ENCODE measurements around the gene DAP.

DAP gene

GRCh38 chr5:10727861-10728260 is 33.2 kb downstream of the DAP start:
- Histone ChIP-seq H3K4me1 (peaks cover 0 to 38% (median 23%) of the 10 kb centered on the region in 4 donors), H3K4me3 (no peak overlapping the region), H3K27ac (no peak overlapping the region), H3K27me3 (no peaks in the 10 kb centered on the region), H3K9me3 (no peaks in the 10 kb centered on the region), H3K36me3 (peaks cover 0 to 4% (median 0%) of the 10 kb centered on the region in 3 donors)
- TF ChIP-seq CTCF (IDR thresholded peaks at IDR 0.05) = no peak
- intact Hi-C loops (cut with DNase I; ENCODE audit: low total_unique reads) = no loop called here
- no peak for DNase-seq

- Histone ChIP-seq H3K27ac (peak overlapping the region; percentile 71), H3K36me3 (peaks cover 0 to 4% (median 0%) of the 10 kb centered on the region in 3 donors), H3K9me3 (no peaks in the 10 kb centered on the region), H3K27me3 (no peaks in the 10 kb centered on the region), H3K4me1 (peaks cover 0 to 38% (median 23%) of the 10 kb centered on the region in 4 donors), H3K4me3 (no peak overlapping the region)
- intact Hi-C loops (cut with DNase I; ENCODE audit: low total_unique reads) = no loop called here
- TF ChIP-seq CTCF (IDR thresholded peaks at IDR 0.05) = no peak
- no peak for DNase-seq
Observed at GRCh38 chr5:10726913-10727517, 34.0 kb downstream of the DAP start.

DNA sequence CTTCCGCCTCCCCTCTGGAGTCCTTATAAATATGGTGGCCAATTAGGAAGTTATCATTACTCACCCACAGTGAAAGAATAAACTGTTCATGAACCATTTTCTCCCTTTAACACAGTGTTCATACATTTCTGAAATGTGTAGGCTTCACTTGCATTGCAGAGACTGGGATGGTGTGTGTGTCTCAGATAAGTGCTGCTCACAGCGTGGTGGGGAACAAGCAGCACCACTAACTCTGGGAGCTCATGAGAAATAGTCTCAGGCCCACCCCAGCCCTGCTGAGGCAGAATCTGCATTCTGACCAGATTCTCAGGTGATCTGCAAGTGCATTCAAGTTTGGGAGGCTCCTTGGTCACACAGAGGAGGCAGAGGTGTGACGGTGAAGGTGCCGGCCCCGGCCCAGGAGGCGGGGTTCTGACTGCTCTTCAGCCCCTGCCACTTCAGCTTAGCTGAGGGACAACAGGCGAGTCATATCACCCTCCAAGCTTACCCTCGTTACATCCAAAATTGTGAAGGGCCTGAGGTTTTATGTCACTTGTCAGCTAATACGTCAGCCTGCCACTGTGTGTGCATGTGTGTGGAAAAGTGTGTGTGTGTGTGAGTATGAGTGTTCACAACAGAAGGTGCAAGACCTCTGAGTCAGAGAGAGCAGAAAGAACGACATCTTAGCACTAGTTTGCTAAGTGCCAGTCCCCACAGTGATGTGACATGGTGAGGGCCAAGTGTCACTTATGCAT is 34.7 kb downstream of the DAP start:
- H3K9me3 ChIP-seq = no peaks in the 10 kb centered on the region
- peaks cover 0 to 5% (median 0%) of the 10 kb centered on the region in 3 donors for H3K36me3 ChIP-seq
- DNase-seq = no peak
- H3K4me3 ChIP-seq = no peak overlapping the region
- no peaks in the 10 kb centered on the region for H3K27me3 ChIP-seq
- no peak for TF ChIP-seq CTCF (IDR thresholded peaks at IDR 0.05)
- peak overlapping the region; percentile 71 for H3K27ac ChIP-seq
- intact Hi-C loops (cut with DNase I; ENCODE audit: low total_unique reads) = no loop called here
- peaks cover 0 to 38% (median 23%) of the 10 kb centered on the region in 4 donors for H3K4me1 ChIP-seq

- Histone ChIP-seq H3K4me3 (peak overlapping the region in 1 of 2 donors; percentile 33), H3K27ac (peak overlapping the region; percentile 71), H3K36me3 (peaks cover 0 to 9% (median 0%) of the 10 kb centered on the region in 3 donors), H3K9me3 (no peaks in the 10 kb centered on the region), H3K27me3 (no peaks in the 10 kb centered on the region), H3K4me1 (peaks cover 0 to 38% (median 23%) of the 10 kb centered on the region in 4 donors)
- DNase-seq = no peak
- TF ChIP-seq CTCF (IDR thresholded peaks at IDR 0.05) = no peak
- intact Hi-C loops (cut with DNase I; ENCODE audit: low total_unique reads) = no loop called here
Observed at GRCh38 chr5:10725636-10726035, 35.4 kb downstream of the DAP start.

DNA sequence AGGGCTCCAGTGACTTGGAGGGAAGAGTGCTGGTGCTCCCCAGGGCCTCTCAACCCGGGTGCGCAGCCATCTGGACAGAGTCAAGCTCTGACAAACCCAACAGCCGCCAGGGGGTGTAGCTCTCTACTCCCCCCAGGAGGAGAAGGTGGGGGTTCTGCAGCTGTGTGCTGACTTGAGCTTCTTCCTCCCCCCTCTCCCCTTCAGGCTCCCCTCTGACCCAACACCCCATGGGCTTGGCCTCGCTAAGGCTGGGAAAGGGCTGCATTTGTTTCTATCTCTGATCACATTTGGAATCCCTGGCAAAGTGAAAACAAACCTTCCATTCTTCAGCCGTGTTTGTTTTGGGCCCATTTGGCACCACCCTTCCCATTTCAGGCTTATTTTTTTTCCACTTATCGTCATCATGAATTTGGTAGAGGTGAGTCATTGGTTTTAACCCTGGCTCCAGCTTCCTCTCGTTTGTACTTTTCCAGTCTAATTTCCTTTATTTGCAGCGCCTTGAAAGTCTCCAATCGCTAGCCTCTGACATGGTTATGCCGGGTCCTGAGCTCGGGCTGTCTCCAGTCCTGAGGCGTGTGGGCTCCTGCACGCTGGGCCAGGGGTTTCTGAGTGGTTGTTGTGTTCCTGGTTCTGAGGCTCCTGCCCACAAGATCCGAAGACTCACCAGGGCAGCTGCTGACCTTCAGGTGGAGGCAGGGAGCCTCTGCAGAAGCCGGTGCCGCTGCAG is 36.1 kb downstream of the DAP start:
- peak overlapping the region; percentile 71 for H3K27ac ChIP-seq
- peaks cover 0 to 38% (median 23%) of the 10 kb centered on the region in 4 donors for H3K4me1 ChIP-seq

More for the DNA sequence above, 36.1 kb downstream of the DAP start:
- no peaks in the 10 kb centered on the region for H3K9me3 ChIP-seq
- DNase-seq = peak; percentile 32 to 78
- peak; percentile 10 to 15 for TF ChIP-seq CTCF (IDR thresholded peaks at IDR 0.05)
- no peaks in the 10 kb centered on the region for H3K27me3 ChIP-seq
- peak overlapping the region; percentile 18 to 33 for H3K4me3 ChIP-seq
- peaks cover 0 to 9% (median 3%) of the 10 kb centered on the region in 3 donors for H3K36me3 ChIP-seq
- intact Hi-C loops (cut with DNase I; ENCODE audit: low total_unique reads) = no loop called here

Data from tibial artery (tissue), 4 donors.